NCI-H1105 (cell line): ENCODE data around the gene FADS2.

ENCODE experiments used
- DNase-seq: peaks from one replicate; lab custom pipeline; 2025; lab: John Stamatoyannopoulos, UW

The FADS2 gene

GRCh38 chr11:61905801-61906521 is 77.9 kb downstream of the FADS2 start:
- no peak for DNase-seq

GRCh38 chr11:61906522-61906909 is 78.4 kb downstream of the FADS2 start:
- DNase-seq = no peak

- DNase-seq = no peak
These were observed 79.2 kb downstream of the FADS2 start for GRCh38 chr11:61907282-61907681.

GRCh38 chr11:61907871-61908729 is 80.0 kb downstream of the FADS2 start:
- no peak for DNase-seq

GRCh38 chr11:61908730-61909316 is 80.7 kb downstream of the FADS2 start:
- DNase-seq = no peak

GRCh38 chr11:61910187-61911127 is 82.4 kb downstream of the FADS2 start:
- no peak for DNase-seq

- no peak for DNase-seq
These were observed 83.1 kb downstream of the FADS2 start for GRCh38 chr11:61911128-61911700.

- no peak for DNase-seq
These were observed 83.8 kb downstream of the FADS2 start for GRCh38 chr11:61911701-61912529.

- DNase-seq = no peak
These were observed 84.4 kb downstream of the FADS2 start for GRCh38 chr11:61912530-61912898.

- no peak for DNase-seq
These were observed 85.0 kb downstream of the FADS2 start for GRCh38 chr11:61912991-61913698.

- no peak for DNase-seq
These were observed 85.7 kb downstream of the FADS2 start for GRCh38 chr11:61913699-61914395.

GRCh38 chr11:61914471-61915171 is 86.5 kb downstream of the FADS2 start:
- DNase-seq = no peak

- DNase-seq = no peak
These were observed 88.7 kb downstream of the FADS2 start for GRCh38 chr11:61916737-61917333.
